CD14-positive monocyte (primary cell): ENCODE measurements around the gene LILRA2. TPM values are rescaled to one million over a fixed set of nuclear protein-coding genes. Genes with fewer than 3 reads are reported as not detected.

Source experiments
- DNase-seq, 3 donors: peaks; one replicate each; pipeline ENCODE4 v3.0.0-alpha.2; 2011 to 2022
- H2AFZ ChIP-seq: 2 replicates; pipeline ENCODE4 v1.6.0; 2012; ENCODE audit warnings: mild to moderate bottlenecking, low read depth, low read length, inconsistent platforms; ENCODE audit not compliant: insufficient read depth, poor library complexity, severe bottlenecking
- H3K27ac ChIP-seq, 2 donors: 1 replicate in 1 of 2; 2 replicates in 1 of 2; pipeline ENCODE4 v1.5.1; 2012 to 2013; ENCODE audit warnings: low read length in 2 of 2, control low read depth in 1 of 2, inconsistent platforms in 1 of 2, low read depth in 1 of 2, mild to moderate bottlenecking in 1 of 2
- H3K27me3 ChIP-seq, 2 donors: one replicate each; pipeline versions ENCODE4 v1.6.0 to v1.6.1; 2011 to 2013; ENCODE audit warnings: low read length in 2 of 2; ENCODE audit not compliant: control insufficient read depth in 2 of 2, insufficient read depth in 2 of 2
- H3K36me3 ChIP-seq, 2 donors: replicated peaks in 1 of 2; 1 replicate in 1 of 2; 2 replicates in 1 of 2; pipeline versions ENCODE4 v1.5.1 to v1.6.1; 2012 to 2013; ENCODE audit warnings: low read length in 2 of 2, control low read depth in 1 of 2, inconsistent platforms in 1 of 2, mild to moderate bottlenecking in 1 of 2; ENCODE audit not compliant: insufficient read depth in 2 of 2, control insufficient read depth in 1 of 2
- H3K4me1 ChIP-seq, 2 donors: 1 replicate in 1 of 2; 2 replicates in 1 of 2; pipeline versions ENCODE4 v1.5.1 to v1.6.1; 2012 to 2013; ENCODE audit warnings: low read length in 2 of 2, control low read depth in 1 of 2, inconsistent platforms in 1 of 2, mild to moderate bottlenecking in 1 of 2, moderate library complexity in 1 of 2; ENCODE audit not compliant: insufficient read depth in 2 of 2, control insufficient read depth in 1 of 2
- H3K4me2 ChIP-seq: replicated peaks from 2 replicates; pipeline ENCODE3; 2012; ENCODE audit warnings: low read length, moderate library complexity, mild to moderate bottlenecking; ENCODE audit not compliant: poor library complexity, severe bottlenecking; ENCODE audit errors: extremely low read depth
- H3K4me3 ChIP-seq, 3 experiments: fragments of 200-600 bp in 1 of 3; sonication (generic) in 1 of 3; replicated peaks in 1 of 3; 1 replicate in 2 of 3; 2 replicates in 1 of 3; pipeline ENCODE4 v1.5.1; 2011 to 2013; ENCODE audit warnings: low read length in 3 of 3, mild to moderate bottlenecking in 3 of 3, control low read depth in 2 of 3, low read depth in 2 of 3, inconsistent platforms in 1 of 3, moderate library complexity in 1 of 3
- H3K79me2 ChIP-seq: 2 replicates; pipeline ENCODE4 v1.6.0; 2012; ENCODE audit warnings: mild to moderate bottlenecking, control low read depth, inconsistent platforms, low read length, moderate library complexity; ENCODE audit not compliant: insufficient read depth
- H3K9ac ChIP-seq: 2 replicates; pipeline ENCODE4 v1.6.0; 2017; ENCODE audit warnings: low read length, mild to moderate bottlenecking; ENCODE audit not compliant: insufficient read depth, poor library complexity, severe bottlenecking
- H3K9me3 ChIP-seq, 2 donors: replicated peaks in 1 of 2; 1 replicate in 1 of 2; 2 replicates in 1 of 2; pipeline versions ENCODE4 v1.5.1 to v1.6.1; 2012 to 2013; ENCODE audit warnings: low read length in 2 of 2, control low read depth in 1 of 2; ENCODE audit not compliant: control insufficient read depth in 1 of 2, insufficient read depth in 1 of 2
- H4K20me1 ChIP-seq: 2 replicates; pipeline ENCODE4 v1.6.0; 2012; ENCODE audit warnings: mild to moderate bottlenecking, low read length, control low read depth, moderate library complexity; ENCODE audit not compliant: insufficient read depth
- H3K27ac Mint-ChIP-seq, 7 donors: one replicate each; pipeline ENCODE4 v1.8.0; 2020; ENCODE audit warnings: mild to moderate bottlenecking in 7 of 7, mixed read lengths in 7 of 7, moderate library complexity in 6 of 7, inconsistent platforms in 2 of 7
- H3K27me3 Mint-ChIP-seq, 3 donors: one replicate each; pipeline ENCODE4 v1.8.0; 2021 to 2022; ENCODE audit warnings: low read depth in 3 of 3, mild to moderate bottlenecking in 3 of 3, mixed read lengths in 3 of 3, moderate library complexity in 3 of 3, inconsistent platforms in 1 of 3
- H3K36me3 Mint-ChIP-seq, 2 donors: one replicate each; pipeline ENCODE4 v1.8.0; 2020; ENCODE audit warnings: mixed read lengths in 2 of 2, inconsistent platforms in 1 of 2, mild to moderate bottlenecking in 1 of 2
- H3K4me1 Mint-ChIP-seq: one replicate; pipeline ENCODE4 v1.8.0; 2020; ENCODE audit warnings: mild to moderate bottlenecking, mixed read lengths
- H3K4me3 Mint-ChIP-seq, 2 donors: one replicate each; pipeline ENCODE4 v1.8.0; 2020; ENCODE audit warnings: mild to moderate bottlenecking in 2 of 2, mixed read lengths in 2 of 2, moderate library complexity in 1 of 2
- H3K9me3 Mint-ChIP-seq, 7 donors: one replicate each; pipeline ENCODE4 v1.8.0; 2020 to 2022; ENCODE audit warnings: mixed read lengths in 7 of 7, mild to moderate bottlenecking in 6 of 7, moderate library complexity in 6 of 7, inconsistent platforms in 2 of 7
- WGBS: methylation state at CpG from one replicate; pipeline ENCODE4 v1.1.5; 2013; ENCODE audit warnings: missing lambda C conversion rate; ENCODE audit not compliant: insufficient coverage; 5-methylcytosine and 5-hydroxymethylcytosine counted together
- intact Hi-C, 2 donors: fragments of 100-400 bp; cut with micrococcal nuclease; formaldehyde crosslinking; loops; one replicate each; pipeline versions ENCODE4 v1.15.0 to v1.15.1; 2023
- polyA plus RNA-seq, 3 donors: library from polyadenylated mRNA; depleted of rRNA in 1 of 3; unstranded in 2 of 3; stranded (reverse) in 1 of 3; fragments of 300-500 nt in 2 of 3; fragments of >200 nt in 1 of 3; fragmentation: Illumina TruSeq in 2 of 3; gene quantifications; 1 replicate in 2 of 3; 2 replicates in 1 of 3; pipeline ENCODE4 v1.2.3, GENCODE V29; 2012 to 2021
- TF ChIP-seq, protein P1 (sequence below): fragments of 200-600 bp; IDR thresholded peaks from one replicate; pipeline ENCODE4 v1.8.0; 2022; ENCODE audit warnings: antibody characterized with exemption, mild to moderate bottlenecking

Gene LILRA2
- polyA plus RNA-seq, 3 donors, result 333 to 451 (median 377) TPM

DNA sequence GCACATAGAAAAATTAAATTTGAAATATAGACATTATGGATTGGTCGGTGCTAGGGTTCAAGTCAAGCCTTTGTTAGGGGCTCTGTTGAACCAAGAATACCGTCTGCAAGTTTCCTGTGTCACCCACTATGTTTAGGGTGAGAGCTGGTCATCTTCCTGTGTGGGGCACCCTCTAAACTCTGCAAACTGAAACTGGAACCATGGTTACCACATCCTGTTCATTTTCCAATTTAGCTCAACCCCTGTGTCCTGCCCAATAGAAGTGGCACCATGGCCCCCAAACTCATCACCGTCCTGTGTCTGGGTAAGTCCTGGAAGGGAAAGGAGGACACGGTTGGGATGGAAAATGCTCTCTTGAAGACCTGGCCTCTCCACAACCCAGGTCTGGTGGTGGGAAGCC, 41.1 kb upstream of the LILRA2 start:
- Mint-ChIP-seq H3K27ac (peak overlapping the region in 2 of 7 donors; percentile 3 to 33), H3K4me3 (peak overlapping the region in 1 of 2 donors; percentile 56), H3K27me3 (peaks cover 31 to 44% (median 31%) of the 10 kb centered on the region in 3 donors), H3K9me3 (peaks cover 0 to 14% (median 5%) of the 10 kb centered on the region in 7 donors), H3K4me1 (peaks cover 34% of the 10 kb centered on the region), H3K36me3 (peaks cover 0 to 2% of the 10 kb centered on the region in 2 donors)
- Histone ChIP-seq H4K20me1 (no peaks in the 10 kb centered on the region), H3K27me3 (peaks cover 2 to 24% of the 10 kb centered on the region in 2 donors), H3K4me2 (peak overlapping the region; percentile 54), H3K27ac (no peak overlapping the region), H3K36me3 (no peaks in the 10 kb centered on the region), H3K9ac (no peak overlapping the region), H3K79me2 (no peaks in the 10 kb centered on the region), H3K4me1 (peaks cover 15 to 29% of the 10 kb centered on the region in 2 donors), H3K9me3 (peaks cover 0 to 3% of the 10 kb centered on the region in 2 donors), H2AFZ (no peak overlapping the region), H3K4me3 (peak overlapping the region in 1 of 3 experiments; percentile 28)
- TF ChIP-seq, protein P1, sequence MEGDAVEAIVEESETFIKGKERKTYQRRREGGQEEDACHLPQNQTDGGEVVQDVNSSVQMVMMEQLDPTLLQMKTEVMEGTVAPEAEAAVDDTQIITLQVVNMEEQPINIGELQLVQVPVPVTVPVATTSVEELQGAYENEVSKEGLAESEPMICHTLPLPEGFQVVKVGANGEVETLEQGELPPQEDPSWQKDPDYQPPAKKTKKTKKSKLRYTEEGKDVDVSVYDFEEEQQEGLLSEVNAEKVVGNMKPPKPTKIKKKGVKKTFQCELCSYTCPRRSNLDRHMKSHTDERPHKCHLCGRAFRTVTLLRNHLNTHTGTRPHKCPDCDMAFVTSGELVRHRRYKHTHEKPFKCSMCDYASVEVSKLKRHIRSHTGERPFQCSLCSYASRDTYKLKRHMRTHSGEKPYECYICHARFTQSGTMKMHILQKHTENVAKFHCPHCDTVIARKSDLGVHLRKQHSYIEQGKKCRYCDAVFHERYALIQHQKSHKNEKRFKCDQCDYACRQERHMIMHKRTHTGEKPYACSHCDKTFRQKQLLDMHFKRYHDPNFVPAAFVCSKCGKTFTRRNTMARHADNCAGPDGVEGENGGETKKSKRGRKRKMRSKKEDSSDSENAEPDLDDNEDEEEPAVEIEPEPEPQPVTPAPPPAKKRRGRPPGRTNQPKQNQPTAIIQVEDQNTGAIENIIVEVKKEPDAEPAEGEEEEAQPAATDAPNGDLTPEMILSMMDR, result no peak
- intact Hi-C loops, result loop anchor here in 1 of 2 donors (10.0 kb wide), 1 partner anchor 118 kb away; the partner anchor contains the start of gene TTYH1
- DNase-seq, result peak; percentile 8 to 35 (median 20)
- no CpG with 5 or more reads among the region's 4 CpGs for WGBS

DNA sequence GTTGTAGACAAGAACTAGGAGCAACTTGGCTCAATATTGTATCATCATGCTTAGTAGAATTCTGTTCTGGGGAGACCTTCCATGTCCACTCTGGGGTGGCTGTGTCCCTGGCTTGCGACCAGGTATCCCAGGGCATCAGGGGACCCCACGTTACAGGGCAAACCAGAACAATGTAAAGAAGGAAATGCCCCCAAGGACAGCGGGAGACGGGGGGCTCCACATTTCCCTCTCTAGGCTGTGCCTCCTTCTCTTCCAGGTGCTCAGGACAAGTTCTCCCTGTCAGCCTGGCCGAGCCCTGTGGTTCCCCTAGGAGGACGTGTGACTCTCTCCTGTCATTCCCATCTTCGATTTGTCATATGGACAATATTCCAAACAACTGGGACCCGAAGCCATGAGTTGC, 40.1 kb upstream of the LILRA2 start:
- no peak overlapping the region for H3K9ac ChIP-seq
- no peaks in the 10 kb centered on the region for H3K79me2 ChIP-seq
- TF ChIP-seq, protein P1, result no peak
- 93% methylated on average over 8 of the region's 8 CpGs for WGBS
- H3K36me3 ChIP-seq, result no peaks in the 10 kb centered on the region
- no peak overlapping the region for H2AFZ ChIP-seq
- DNase-seq, result no peak
- H3K27me3 Mint-ChIP-seq, result peaks cover 31 to 52% (median 35%) of the 10 kb centered on the region in 3 donors
- no peak overlapping the region for H3K4me3 ChIP-seq
- peaks cover 15 to 29% of the 10 kb centered on the region in 2 donors for H3K4me1 ChIP-seq
- no peak overlapping the region for H3K27ac Mint-ChIP-seq
- H3K4me2 ChIP-seq, result no peak overlapping the region
- intact Hi-C loops, result loop anchor here in 1 of 2 donors (10.0 kb wide), 1 partner anchor 119 kb away; the partner anchor contains the start of gene TTYH1
- H3K4me3 Mint-ChIP-seq, result peak overlapping the region in 1 of 2 donors; percentile 28
- no peaks in the 10 kb centered on the region for H3K9me3 ChIP-seq
- peaks cover 0 to 2% of the 10 kb centered on the region in 2 donors for H3K36me3 Mint-ChIP-seq
- H4K20me1 ChIP-seq, result no peaks in the 10 kb centered on the region
- peaks cover 2 to 24% of the 10 kb centered on the region in 2 donors for H3K27me3 ChIP-seq
- no peak overlapping the region for H3K27ac ChIP-seq
- peaks cover 34% of the 10 kb centered on the region for H3K4me1 Mint-ChIP-seq
- H3K9me3 Mint-ChIP-seq, result peaks cover 0 to 5% (median 0%) of the 10 kb centered on the region in 7 donors
